HAP-1 (cell line): Measurements from ENCODE around the gene HERC5.
"Not testable (repeated sequence)": the region's sequence is repeated elsewhere in the genome, so short reads cannot be mapped to it uniquely, and the experiment has no call there.

ENCODE experiments used
- DNase-seq, 2 experiments: peaks; one replicate each; pipeline ENCODE4 v3.0.0-alpha.2; 2016 to 2020; ENCODE audit warnings: low spot score in 2 of 2
- H3K27me3 ChIP-seq: fragments of 250-450 bp; sonication (Bioruptor Pico); 2 replicates; pipeline ENCODE4 v1.5.1; 2020; ENCODE audit warnings: low read depth, mild to moderate bottlenecking, moderate library complexity
- H3K36me3 ChIP-seq: fragments of 250-450 bp; sonication (Bioruptor Pico); replicated peaks from 2 replicates; pipeline ENCODE4 v1.5.1; 2020; ENCODE audit warnings: mild to moderate bottlenecking
- H3K4me1 ChIP-seq: fragments of 250-450 bp; sonication (Bioruptor Pico); 2 replicates; pipeline ENCODE4 v1.5.1; 2020; ENCODE audit warnings: mild to moderate bottlenecking
- H3K4me3 ChIP-seq: fragments of 250-450 bp; sonication (Bioruptor Pico); 2 replicates; pipeline ENCODE4 v1.5.1; 2020; ENCODE audit warnings: mild to moderate bottlenecking, moderate library complexity
- H3K9me3 ChIP-seq: fragments of 250-450 bp; sonication (Bioruptor Pico); 2 replicates; pipeline ENCODE4 v1.5.1; 2020; ENCODE audit warnings: mild to moderate bottlenecking, moderate library complexity
- in situ Hi-C: fragments of 300-500 bp; cut with MboI; formaldehyde crosslinking; loops from 3 replicates; pipeline ENCODE4 v1.14.3; 2020; ENCODE audit warnings: low sequenced_read_pairs, inconsistent platforms, mixed read lengths

HERC5 gene

DNA sequence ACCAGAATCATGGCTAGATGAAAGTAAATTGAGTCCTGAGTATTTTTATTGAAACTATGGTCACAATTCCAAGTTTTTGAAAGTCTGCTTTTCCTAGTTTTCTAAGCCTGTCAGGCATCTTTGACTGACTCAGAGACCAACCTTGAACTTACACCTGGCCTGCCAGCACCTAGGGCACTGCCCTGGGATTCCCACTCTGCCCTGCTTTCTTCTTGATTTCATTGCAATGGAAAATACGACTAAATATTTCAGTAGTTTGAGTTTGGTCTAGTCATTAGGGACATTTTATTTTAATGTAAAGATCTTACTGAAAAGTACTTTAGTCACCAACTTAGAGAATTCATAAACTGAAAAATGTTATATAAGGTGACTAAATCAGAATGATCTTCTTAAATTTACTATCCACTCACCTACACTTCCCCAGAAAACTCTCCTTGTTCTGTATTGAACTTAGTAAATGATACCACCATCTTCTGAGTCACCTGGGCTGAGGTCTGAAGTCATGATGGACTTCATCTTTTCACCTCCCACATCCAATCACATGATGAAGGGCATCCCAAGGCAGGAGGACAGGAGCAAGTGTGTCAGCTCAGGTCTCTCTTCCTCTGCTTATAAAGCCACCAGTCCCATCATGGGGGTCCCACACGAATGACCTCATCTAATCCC is 78.3 kb downstream of the HERC5 start:
- Histone ChIP-seq H3K9me3 (no peaks in the 10 kb centered on the region), H3K4me1 (peaks cover 6% of the 10 kb centered on the region), H3K36me3 (no peaks in the 10 kb centered on the region), H3K4me3 (no peak overlapping the region), H3K27me3 (no peaks in the 10 kb centered on the region)
- no peak for DNase-seq
- in situ Hi-C loops, result loop anchor here (25.0 kb wide), 2 partner anchors 277 to 502 kb away; no protein-coding TSS in a partner anchor

DNA sequence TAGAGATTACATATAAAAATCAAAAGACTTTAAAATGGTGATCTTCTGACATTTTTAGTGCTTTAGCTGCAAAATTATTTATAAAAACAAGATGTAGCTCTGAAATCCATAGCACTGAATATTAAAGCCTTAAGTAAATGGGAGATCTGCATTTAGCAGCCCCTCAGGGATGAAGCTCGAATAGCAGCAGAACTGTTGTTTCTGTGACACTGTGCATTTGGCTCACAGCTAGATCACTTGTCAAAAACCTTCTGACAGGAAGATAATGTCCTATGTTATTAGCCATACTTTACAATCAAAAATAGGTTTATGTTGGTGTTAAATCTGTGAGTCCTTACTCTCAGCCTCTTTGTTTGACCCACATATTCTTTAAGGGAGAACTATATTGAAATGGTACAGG is 80.8 kb downstream of the HERC5 start:
- H3K4me1 ChIP-seq, result peaks cover 6% of the 10 kb centered on the region
- in situ Hi-C loops, result loop anchor here (25.0 kb wide), 2 partner anchors 275 to 500 kb away; no protein-coding TSS in a partner anchor
- H3K27me3 ChIP-seq, result no peaks in the 10 kb centered on the region; the same call in 1 of the 2 replicates
- DNase-seq, result no peak
- H3K9me3 ChIP-seq, result no peaks in the 10 kb centered on the region
- H3K36me3 ChIP-seq, result no peaks in the 10 kb centered on the region
- H3K4me3 ChIP-seq, result no peak overlapping the region

DNA sequence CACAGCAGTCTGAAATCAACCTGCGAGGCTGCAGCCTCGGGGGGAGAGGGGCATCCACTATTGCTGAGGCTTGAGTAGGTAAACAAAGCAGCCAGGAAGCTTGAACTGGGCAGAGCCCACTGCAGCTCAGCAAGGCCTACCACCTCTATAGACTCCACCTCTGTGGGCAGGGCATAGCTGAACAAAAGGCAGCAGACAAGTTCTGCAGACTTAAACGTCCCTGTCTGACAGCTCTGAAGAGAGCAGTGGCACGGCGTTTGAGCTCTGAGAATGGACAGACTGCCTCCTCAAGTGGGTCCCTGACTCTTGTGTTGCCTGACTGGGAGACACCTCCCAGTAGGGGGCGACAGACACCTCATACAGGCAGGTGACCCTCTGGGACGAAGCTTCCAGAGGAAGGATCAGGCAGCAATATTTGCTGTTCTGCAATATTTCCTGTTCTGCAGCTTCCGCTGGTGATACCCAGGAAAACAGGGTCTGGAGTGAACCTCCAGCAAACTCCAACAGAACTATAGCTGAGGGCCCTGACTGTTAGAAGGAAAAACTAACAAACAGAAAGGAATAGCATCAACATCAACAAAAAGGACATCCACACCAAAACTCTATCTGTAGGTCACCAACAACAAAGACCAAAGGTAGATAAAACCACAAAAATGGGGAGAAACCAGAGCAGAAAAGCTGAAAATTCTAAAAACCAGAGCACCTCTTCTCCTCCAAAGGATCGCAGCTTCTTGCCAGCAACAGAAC is 82.6 kb downstream of the HERC5 start:
- not testable (repeated sequence) for H3K4me3 ChIP-seq, H3K36me3 ChIP-seq, H3K27me3 ChIP-seq, H3K4me1 ChIP-seq, H3K9me3 ChIP-seq
- in situ Hi-C loops, result loop anchor here (25.0 kb wide), 2 partner anchors 273 to 498 kb away; no protein-coding TSS in a partner anchor
- peak; percentile 38 to 86 for DNase-seq

- H3K36me3 ChIP-seq, result no peaks in the 10 kb centered on the region
- in situ Hi-C loops, result loop anchor here (25.0 kb wide), 2 partner anchors 262 to 487 kb away; no protein-coding TSS in a partner anchor
- no peak for DNase-seq
Measured at GRCh38 chr4:88549815-88550214, 92.9 kb downstream of the HERC5 start.

More at GRCh38 chr4:88549815-88550214, 92.9 kb downstream of the HERC5 start:
- H3K27me3 ChIP-seq, result no peaks in the 10 kb centered on the region
- H3K4me3 ChIP-seq, result no peak overlapping the region
- no peaks in the 10 kb centered on the region for H3K4me1 ChIP-seq
- no peaks in the 10 kb centered on the region for H3K9me3 ChIP-seq
